ENCODE data around the gene IRF4.

DNA sequence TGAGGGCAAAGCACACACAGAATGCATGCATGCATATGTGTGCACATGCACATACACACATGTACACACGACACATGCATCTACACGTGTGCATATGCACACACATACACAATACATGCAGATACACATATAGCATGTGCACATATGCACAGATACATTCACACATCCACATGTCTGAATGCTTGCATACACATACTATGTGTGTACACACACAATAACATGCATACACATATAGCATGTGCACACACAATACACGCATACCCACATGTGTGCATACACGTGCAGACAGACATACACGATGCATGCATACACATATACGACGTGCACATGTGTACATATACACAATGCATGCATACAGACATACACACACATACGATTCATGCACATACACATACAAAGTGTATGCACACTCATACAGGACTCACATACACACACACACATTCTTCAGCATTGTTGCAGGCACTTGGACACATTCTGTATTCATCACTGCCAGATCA is 24.2 kb upstream of the IRF4 start:
- TF ChIP-seq, protein P1, sequence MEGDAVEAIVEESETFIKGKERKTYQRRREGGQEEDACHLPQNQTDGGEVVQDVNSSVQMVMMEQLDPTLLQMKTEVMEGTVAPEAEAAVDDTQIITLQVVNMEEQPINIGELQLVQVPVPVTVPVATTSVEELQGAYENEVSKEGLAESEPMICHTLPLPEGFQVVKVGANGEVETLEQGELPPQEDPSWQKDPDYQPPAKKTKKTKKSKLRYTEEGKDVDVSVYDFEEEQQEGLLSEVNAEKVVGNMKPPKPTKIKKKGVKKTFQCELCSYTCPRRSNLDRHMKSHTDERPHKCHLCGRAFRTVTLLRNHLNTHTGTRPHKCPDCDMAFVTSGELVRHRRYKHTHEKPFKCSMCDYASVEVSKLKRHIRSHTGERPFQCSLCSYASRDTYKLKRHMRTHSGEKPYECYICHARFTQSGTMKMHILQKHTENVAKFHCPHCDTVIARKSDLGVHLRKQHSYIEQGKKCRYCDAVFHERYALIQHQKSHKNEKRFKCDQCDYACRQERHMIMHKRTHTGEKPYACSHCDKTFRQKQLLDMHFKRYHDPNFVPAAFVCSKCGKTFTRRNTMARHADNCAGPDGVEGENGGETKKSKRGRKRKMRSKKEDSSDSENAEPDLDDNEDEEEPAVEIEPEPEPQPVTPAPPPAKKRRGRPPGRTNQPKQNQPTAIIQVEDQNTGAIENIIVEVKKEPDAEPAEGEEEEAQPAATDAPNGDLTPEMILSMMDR (IDR thresholded peaks at IDR 0.05) = no peak
- TF ChIP-seq POLR2A (IDR thresholded peaks at IDR 0.05) = no peak

All from body of pancreas (tissue), 4 donors.